GM12872 (cell line): ENCODE data around the gene IFIH1.

Experiments
- TF ChIP-seq, protein P1 (sequence below): IDR thresholded peaks from 3 replicates; pipeline ENCODE4 v1.5.1; 2011; ENCODE audit warnings: low read depth, mild to moderate bottlenecking, low read length, moderate library complexity; ENCODE audit not compliant: insufficient read depth

IFIH1 gene

DNA sequence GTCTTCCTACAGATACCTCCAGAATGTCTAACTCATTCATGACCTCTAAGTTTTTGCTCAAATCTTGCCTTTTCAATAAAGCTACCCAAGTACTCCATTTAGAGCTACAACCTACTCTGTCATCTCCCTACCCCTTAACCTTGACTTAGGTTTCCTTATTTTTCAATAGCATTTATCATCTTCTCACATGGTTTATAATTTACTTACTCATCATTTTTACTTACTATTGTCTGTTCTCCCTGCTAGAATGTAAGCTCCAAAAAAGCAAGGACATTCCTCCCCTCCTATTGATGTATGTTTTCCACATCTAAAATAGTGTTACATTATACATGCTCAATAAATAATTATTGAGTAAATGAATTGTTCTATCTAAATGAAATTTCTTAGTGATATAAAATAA is 22.3 kb upstream of the IFIH1 start:
- TF ChIP-seq, protein P1, sequence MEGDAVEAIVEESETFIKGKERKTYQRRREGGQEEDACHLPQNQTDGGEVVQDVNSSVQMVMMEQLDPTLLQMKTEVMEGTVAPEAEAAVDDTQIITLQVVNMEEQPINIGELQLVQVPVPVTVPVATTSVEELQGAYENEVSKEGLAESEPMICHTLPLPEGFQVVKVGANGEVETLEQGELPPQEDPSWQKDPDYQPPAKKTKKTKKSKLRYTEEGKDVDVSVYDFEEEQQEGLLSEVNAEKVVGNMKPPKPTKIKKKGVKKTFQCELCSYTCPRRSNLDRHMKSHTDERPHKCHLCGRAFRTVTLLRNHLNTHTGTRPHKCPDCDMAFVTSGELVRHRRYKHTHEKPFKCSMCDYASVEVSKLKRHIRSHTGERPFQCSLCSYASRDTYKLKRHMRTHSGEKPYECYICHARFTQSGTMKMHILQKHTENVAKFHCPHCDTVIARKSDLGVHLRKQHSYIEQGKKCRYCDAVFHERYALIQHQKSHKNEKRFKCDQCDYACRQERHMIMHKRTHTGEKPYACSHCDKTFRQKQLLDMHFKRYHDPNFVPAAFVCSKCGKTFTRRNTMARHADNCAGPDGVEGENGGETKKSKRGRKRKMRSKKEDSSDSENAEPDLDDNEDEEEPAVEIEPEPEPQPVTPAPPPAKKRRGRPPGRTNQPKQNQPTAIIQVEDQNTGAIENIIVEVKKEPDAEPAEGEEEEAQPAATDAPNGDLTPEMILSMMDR, result no peak

DNA sequence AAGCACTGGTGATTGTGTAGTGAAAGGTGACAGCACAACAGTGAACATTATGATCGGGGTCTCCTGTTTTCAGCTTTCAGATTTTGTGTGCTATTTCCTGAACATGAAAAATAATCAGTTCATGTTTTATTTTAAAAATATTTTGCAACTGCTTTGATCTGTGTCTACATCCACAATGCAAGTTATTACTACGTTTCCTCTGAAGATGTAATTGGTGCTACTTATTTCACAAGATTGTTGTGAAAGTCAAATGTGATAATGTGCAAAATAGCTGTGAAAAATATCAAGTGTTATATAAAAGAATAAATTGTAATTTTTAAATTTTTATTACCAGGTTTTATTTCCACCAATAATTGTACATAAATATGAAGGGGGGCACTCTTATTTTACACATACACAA is 19.4 kb upstream of the IFIH1 start:
- TF ChIP-seq, protein P1, result no peak

DNA sequence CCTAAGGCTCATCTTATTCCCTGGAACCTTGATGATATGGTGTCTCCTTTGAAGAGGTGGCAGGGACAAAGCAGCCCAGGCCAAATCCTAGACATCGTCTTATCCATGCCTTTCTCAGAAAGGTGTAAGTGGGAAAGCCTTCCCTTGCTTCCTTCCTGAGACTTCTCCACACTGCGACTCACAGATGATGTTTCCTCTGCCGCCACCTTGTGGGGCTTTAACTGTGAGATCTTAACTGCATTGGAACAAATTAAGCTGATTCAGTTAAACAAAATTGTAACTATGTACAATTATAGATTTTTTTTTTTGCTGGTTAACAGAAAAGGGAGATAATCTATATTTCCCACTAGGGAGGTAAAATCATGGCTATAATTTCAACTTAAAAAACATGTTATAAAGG is 15.5 kb upstream of the IFIH1 start:
- TF ChIP-seq, protein P1, result peak; percentile 49

DNA sequence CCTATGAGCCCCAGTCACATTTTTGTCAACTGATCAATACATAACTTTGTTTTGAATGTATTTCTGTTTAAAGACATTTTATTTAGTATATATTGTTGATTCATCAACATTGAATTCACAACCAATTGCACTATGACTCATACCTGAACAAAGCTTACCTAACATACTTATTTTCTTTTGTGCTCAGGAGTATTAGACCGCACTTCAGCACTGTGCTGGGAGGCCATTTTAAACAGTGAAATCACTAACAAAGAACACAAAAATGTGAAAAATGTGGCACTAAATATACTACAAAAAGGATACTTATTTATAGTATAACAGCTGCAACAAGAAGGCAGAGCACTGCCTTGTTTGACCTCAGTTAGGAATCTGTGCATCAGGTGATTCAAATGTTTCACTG is 12.4 kb upstream of the IFIH1 start:
- TF ChIP-seq, protein P1, result no peak

DNA sequence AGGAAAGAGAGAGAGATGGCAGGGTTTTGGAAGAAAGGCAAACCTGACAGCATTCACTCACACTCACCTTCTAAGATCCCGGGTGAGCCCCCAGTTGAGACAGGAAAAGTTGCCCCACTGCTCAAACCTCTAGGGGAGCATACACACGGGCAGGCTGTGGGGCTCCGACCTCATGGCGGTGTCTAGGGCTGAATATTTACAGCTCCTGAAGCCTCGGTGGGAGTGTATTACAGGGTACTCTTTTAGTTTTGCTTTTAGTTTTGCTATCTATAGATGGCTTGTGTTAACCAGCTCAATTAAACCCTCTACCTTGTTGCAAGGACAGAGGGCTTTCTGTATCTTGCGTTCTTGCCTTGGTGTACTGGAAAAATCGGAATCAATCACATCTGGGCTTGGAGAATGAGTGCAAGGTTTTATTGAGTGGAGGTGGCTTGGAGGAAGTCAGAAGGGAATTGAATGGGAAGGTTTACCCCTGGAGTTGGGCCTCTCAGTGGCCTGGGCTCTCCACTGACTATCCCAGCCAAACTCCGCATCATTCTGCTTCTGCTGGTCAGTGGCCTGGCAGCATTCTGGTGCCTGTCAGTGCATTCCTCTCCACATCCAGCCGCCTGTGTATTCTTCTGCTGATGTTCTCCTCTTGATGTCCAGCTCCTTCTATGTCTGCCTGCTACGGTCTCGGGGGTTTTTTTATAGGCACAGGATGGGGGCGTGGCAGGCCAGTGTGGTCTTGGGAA is 10.1 kb upstream of the IFIH1 start:
- TF ChIP-seq, protein P1, result no peak

DNA sequence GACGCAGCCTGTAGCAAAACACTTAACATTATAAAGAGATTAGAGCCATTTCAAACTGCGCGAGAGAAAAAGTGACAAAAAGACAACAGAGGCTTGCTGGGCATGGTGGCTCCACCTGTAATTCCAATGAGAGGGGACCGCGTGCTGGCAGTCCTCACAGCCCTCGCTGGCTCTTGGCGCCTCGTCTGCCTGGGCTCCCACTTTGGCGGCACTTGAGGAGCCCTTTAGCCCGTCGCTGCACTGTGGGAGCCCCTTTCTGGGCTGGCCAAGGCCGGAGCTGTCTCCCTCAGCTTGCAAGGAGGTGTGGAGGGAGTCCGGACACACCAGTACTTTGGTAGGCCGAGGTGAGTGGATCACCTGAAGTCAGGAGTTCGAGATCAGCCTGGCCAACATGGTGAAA is 9.3 kb upstream of the IFIH1 start:
- TF ChIP-seq, protein P1, result no peak

DNA sequence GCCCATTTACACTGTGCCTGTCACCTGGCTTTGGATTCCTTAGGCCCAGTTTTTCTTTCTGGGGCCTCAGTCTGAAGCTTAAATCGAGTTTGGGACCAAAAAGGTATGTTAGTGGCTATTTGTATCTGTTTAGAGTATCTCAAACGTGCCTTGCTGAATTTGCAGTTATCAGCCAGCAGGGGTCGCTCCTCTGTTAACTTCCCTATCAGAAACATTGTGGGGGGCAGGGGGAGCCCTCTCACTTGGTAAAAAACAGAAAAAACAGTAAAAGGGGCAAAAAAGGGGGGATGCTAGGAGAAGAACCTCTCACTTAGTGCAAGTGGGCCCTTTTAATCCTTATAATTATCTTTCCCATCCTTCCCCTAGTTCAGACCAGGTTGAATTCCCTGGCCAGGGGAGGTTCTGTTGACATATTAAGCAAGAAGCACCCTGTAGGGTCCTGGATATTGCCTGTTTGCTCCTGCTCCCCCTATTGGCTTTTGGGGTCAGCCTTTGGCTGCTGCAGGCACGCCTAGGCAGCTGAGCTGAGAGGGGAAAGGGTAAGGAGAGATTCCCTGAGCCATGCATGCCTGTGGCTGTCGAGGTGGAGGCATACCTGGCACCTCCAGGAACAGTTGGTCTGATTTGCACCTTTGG is 8.8 kb upstream of the IFIH1 start:
- TF ChIP-seq, protein P1, result peak; percentile 55; the same call in 2 of the 3 replicates
